ENCODE measurements around the gene USP34.

Gene USP34

GRCh38 chr2:61350777-61351176 lies 120.1 kb downstream of the USP34 start:
- no peak overlapping the region for H3K4me3 ChIP-seq (ENCODE audit: low read depth, low read length)
- DNase-seq (ENCODE audit: low read depth) = no peak
- TF ChIP-seq, protein P1, sequence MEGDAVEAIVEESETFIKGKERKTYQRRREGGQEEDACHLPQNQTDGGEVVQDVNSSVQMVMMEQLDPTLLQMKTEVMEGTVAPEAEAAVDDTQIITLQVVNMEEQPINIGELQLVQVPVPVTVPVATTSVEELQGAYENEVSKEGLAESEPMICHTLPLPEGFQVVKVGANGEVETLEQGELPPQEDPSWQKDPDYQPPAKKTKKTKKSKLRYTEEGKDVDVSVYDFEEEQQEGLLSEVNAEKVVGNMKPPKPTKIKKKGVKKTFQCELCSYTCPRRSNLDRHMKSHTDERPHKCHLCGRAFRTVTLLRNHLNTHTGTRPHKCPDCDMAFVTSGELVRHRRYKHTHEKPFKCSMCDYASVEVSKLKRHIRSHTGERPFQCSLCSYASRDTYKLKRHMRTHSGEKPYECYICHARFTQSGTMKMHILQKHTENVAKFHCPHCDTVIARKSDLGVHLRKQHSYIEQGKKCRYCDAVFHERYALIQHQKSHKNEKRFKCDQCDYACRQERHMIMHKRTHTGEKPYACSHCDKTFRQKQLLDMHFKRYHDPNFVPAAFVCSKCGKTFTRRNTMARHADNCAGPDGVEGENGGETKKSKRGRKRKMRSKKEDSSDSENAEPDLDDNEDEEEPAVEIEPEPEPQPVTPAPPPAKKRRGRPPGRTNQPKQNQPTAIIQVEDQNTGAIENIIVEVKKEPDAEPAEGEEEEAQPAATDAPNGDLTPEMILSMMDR (IDR thresholded peaks at IDR 0.05; ENCODE audit: insufficient read depth, low read depth, low read length, missing control alignments) = no peak

GRCh38 chr2:61343141-61343540 lies 127.7 kb downstream of the USP34 start:
- H3K4me3 ChIP-seq (ENCODE audit: low read depth, low read length) = no peak overlapping the region
- no peak for DNase-seq (ENCODE audit: low read depth)
- TF ChIP-seq, protein P1 (IDR thresholded peaks at IDR 0.05; ENCODE audit: insufficient read depth, low read depth, low read length, missing control alignments) = no peak

DNA sequence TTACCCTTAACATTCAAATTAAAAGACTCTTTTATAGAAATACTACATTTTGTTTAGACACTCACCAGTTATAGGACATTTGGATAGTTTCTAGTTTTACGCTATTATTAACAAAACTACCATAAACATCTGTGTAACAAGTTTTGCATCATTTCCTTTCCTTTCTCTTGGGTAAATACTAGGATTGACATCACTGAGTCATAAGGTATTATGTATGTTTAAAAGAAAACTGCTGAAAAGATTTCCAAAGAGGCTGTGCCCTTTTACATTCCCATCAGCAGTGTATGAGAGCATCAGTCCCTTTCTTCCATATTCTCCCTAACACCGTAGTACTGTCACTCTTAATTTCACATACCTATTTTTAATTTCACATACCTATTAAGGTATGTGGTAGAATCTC lies 130.6 kb downstream of the USP34 start:
- H3K4me3 ChIP-seq (ENCODE audit: low read depth, low read length) = no peak overlapping the region
- DNase-seq (ENCODE audit: low read depth) = no peak
- TF ChIP-seq, protein P1 (IDR thresholded peaks at IDR 0.05; ENCODE audit: insufficient read depth, low read depth, low read length, missing control alignments) = no peak

DNA sequence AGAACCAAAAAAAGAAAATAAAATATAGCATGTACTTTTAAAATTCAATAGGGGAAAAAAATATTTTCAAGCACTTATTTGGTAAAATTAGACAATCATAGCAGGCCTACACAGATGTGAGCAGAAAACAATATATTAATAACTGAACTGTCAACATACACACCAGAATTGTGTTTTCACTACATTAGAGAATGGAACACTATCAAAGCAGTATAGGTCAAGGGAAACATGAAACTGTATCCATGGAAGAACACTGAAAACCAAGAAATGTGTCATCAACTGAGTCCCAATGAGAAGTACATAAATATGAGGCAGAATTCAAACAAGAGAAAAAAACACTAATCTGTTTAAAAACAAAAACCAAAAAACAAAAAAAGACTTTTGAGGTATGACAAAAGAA lies 132.4 kb downstream of the USP34 start:
- no peak overlapping the region for H3K4me3 ChIP-seq (ENCODE audit: low read depth, low read length)
- DNase-seq (ENCODE audit: low read depth) = no peak
- TF ChIP-seq, protein P1 (IDR thresholded peaks at IDR 0.05; ENCODE audit: insufficient read depth, low read depth, low read length, missing control alignments) = no peak

GRCh38 chr2:61335187-61335586 lies 135.7 kb downstream of the USP34 start:
- no peak overlapping the region for H3K4me3 ChIP-seq (ENCODE audit: low read depth, low read length)
- TF ChIP-seq, protein P1 (IDR thresholded peaks at IDR 0.05; ENCODE audit: insufficient read depth, low read depth, low read length, missing control alignments) = no peak
- DNase-seq (ENCODE audit: low read depth) = no peak

DNA sequence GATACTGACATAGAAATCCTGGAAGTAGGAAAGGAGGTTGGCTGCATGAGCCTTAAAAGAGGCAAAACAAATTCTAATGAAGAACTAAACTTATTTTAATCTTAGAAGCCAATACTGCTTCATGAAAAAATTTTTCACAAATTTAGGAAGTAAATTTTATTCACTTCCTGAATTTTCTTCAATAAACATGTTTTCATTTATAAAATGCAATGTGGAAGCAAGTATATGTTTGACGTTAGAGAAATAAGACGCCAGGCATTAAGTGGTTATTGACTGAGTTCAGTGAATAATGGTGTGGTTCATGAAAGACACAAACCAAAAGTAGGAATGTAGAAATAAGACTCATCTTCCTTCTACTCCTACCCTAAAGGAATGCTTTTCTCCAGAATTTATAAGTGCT lies 136.4 kb downstream of the USP34 start:
- no peak overlapping the region for H3K4me3 ChIP-seq (ENCODE audit: low read depth, low read length)
- DNase-seq (ENCODE audit: low read depth) = no peak
- TF ChIP-seq, protein P1 (IDR thresholded peaks at IDR 0.05; ENCODE audit: insufficient read depth, low read depth, low read length, missing control alignments) = no peak

DNA sequence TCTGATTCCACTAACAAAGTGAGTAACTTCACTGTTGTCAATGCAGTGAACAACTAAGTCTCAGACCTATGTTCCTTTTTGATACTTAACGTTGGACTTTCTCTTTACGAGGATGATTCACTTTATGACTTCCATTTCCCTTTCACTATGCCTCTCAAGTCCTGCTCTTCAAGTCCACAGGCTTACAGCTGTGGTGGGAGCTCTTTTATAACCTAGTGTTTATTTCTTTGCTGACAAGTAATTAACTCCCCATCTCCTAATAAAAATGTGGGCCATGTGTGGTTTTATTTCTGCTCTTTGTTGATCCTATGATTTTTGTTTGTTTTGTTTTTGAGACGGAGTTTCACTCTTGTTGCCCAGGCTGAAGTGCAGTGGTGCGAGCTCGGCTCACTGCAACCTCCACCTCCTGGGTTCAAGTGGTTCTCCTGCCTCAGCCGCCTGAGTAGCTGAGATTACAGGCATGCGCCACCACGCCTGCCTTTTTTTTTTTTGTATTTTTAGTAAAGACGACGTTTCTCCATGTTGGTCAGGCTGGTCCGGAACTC lies 142.1 kb downstream of the USP34 start:
- DNase-seq (ENCODE audit: low read depth) = peak; percentile 18

More for the DNA sequence above, 142.1 kb downstream of the USP34 start:
- H3K4me3 ChIP-seq (ENCODE audit: low read depth, low read length) = no peak overlapping the region
- TF ChIP-seq, protein P1 (IDR thresholded peaks at IDR 0.05; ENCODE audit: insufficient read depth, low read depth, low read length, missing control alignments) = no peak
